ENCODE data around the gene SEC61A1.
A peak's percentile ranks its signal among the peaks of the same experiment; 100 is the strongest.

The SEC61A1 gene

GRCh38 chr3:128112357-128112968 lies 60.2 kb downstream of the SEC61A1 start:
- peak; percentile 38 to 47 for DNase-seq (ENCODE audit: low read depth in 2 of 2)

GRCh38 chr3:128113817-128114794 lies 61.9 kb downstream of the SEC61A1 start:
- DNase-seq (ENCODE audit: low read depth in 2 of 2), result no peak

Measured in fibroblast of skin of left biceps (primary cell).